Glutamatergic neuron (in vitro differentiated cells): ENCODE results near the gene ANO2. TPM values are rescaled to one million over a fixed set of nuclear protein-coding genes. Genes with fewer than 3 reads are reported as not detected.

Experiments used
- DNase-seq: peaks from one replicate; pipeline ENCODE4 v3.0.0; 2022
- H3K27ac Mint-ChIP-seq: one replicate; pipeline ENCODE4 v1.8.0; 2020; ENCODE audit warnings: mild to moderate bottlenecking, mixed read lengths, inconsistent platforms; ENCODE audit not compliant: unreplicated experiment
- H3K27me3 Mint-ChIP-seq: one replicate; pipeline ENCODE4 v1.8.0; 2020; ENCODE audit warnings: mild to moderate bottlenecking, moderate library complexity, mixed read lengths, inconsistent platforms; ENCODE audit not compliant: unreplicated experiment
- H3K36me3 Mint-ChIP-seq: one replicate; pipeline ENCODE4 v1.8.0; 2020; ENCODE audit warnings: mild to moderate bottlenecking, mixed read lengths, inconsistent platforms; ENCODE audit not compliant: unreplicated experiment
- H3K4me1 Mint-ChIP-seq: one replicate; pipeline ENCODE4 v1.8.0; 2020; ENCODE audit warnings: mild to moderate bottlenecking, low read depth, mixed read lengths, inconsistent platforms; ENCODE audit not compliant: unreplicated experiment
- H3K4me3 Mint-ChIP-seq: one replicate; pipeline ENCODE4 v1.8.0; 2020; ENCODE audit warnings: mild to moderate bottlenecking, mixed read lengths, inconsistent platforms; ENCODE audit not compliant: unreplicated experiment
- H3K9me3 Mint-ChIP-seq: one replicate; pipeline ENCODE4 v1.8.0; 2020; ENCODE audit warnings: mild to moderate bottlenecking, moderate library complexity, mixed read lengths, inconsistent platforms; ENCODE audit not compliant: unreplicated experiment
- total RNA-seq: library from RNA; stranded (reverse); fragmentation: NEBNext Ultra II Directional; extraction: Animal tissue kit (Norgen Biotek cat#: 25700); gene quantifications from one replicate; pipeline ENCODE4 v1.2.1, GENCODE V29; 2021; ENCODE audit not compliant: unreplicated experiment
- TF ChIP-seq, protein P1 (sequence below): fragments of 200-600 bp; sonication (generic); IDR thresholded peaks from one replicate; pipeline ENCODE4 v1.5.0; 2021; ENCODE audit not compliant: partially characterized antibody, unreplicated experiment

ANO2 gene
- total RNA-seq, 1 donor from 2014 or later: not detected

DNA sequence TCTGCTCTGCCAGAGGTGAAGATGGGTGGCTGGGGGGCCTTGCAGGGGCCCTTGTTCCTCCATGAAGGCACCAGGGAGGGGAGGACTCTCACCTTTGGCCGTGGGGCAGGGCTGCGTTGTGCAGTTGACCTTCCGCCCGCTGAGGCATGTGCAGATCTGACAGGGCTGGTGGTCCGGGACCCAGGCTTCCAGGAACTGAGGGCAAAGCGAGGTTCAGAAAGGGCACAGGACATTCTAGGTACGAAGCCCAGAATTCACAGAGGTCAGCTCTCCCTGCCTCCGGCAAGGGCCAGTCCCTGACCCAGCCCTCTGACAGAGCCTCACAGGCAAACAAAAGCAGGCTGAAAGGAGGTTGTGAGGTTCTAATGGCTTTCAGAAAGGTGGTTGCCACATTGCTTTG, 40.4 kb upstream of the ANO2 start:
- DNase-seq: no peak

DNA sequence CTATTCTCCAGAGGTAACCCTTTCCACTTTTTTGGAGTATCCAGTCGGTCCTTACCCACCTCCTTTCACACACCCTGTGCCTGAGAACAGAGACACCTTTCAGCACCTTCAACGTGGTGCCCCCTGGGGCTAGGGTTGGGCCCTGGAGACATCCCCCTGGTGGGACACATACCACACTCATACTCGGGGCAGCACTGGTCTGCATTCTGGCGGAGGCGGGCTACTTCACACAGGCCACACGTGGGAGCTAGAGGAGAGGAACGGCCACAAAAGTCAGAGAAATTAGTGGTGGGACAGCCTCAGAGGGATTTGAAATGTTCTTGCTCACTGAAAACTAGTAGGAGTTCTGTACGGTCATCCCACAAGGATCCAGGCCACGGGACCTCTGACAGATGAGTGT, 39.8 kb upstream of the ANO2 start:
- Mint-ChIP-seq H3K27ac (no peak overlapping the region), H3K36me3 (no peaks in the 10 kb centered on the region), H3K4me3 (no peak overlapping the region), H3K27me3 (peaks cover 2% of the 10 kb centered on the region), H3K9me3 (peaks cover 3% of the 10 kb centered on the region), H3K4me1 (no peaks in the 10 kb centered on the region)
- TF ChIP-seq, protein P1, sequence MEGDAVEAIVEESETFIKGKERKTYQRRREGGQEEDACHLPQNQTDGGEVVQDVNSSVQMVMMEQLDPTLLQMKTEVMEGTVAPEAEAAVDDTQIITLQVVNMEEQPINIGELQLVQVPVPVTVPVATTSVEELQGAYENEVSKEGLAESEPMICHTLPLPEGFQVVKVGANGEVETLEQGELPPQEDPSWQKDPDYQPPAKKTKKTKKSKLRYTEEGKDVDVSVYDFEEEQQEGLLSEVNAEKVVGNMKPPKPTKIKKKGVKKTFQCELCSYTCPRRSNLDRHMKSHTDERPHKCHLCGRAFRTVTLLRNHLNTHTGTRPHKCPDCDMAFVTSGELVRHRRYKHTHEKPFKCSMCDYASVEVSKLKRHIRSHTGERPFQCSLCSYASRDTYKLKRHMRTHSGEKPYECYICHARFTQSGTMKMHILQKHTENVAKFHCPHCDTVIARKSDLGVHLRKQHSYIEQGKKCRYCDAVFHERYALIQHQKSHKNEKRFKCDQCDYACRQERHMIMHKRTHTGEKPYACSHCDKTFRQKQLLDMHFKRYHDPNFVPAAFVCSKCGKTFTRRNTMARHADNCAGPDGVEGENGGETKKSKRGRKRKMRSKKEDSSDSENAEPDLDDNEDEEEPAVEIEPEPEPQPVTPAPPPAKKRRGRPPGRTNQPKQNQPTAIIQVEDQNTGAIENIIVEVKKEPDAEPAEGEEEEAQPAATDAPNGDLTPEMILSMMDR: no peak
- no peak for DNase-seq

More for the DNA sequence above, 40.4 kb upstream of the ANO2 start:
- H3K9me3 Mint-ChIP-seq: peaks cover under 1% of the 10 kb centered on the region
- no peaks in the 10 kb centered on the region for H3K36me3 Mint-ChIP-seq
- H3K4me3 Mint-ChIP-seq: no peak overlapping the region
- no peaks in the 10 kb centered on the region for H3K4me1 Mint-ChIP-seq
- TF ChIP-seq, protein P1: no peak
- H3K27ac Mint-ChIP-seq: no peak overlapping the region
- peaks cover 2% of the 10 kb centered on the region for H3K27me3 Mint-ChIP-seq

DNA sequence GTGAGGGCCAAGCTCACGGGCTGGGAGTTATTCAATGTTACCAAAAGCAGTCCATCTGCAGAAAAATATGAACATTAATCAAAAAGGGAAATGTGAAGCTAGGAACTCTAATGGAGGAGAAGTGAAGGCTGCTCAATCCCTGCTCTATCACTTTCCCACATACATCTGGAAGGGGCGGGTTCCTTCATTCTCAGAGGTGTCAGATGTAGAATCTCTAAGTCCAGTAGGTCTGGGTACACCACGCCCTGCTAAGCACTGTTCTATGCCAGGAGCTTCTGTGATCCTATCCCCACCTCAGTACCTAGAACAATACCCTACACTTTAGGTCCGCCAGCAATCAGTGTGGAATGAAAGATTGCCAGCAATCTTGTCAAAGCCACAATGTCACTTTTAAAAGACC, 37.0 kb upstream of the ANO2 start:
- TF ChIP-seq, protein P1: no peak
- H3K9me3 Mint-ChIP-seq: peaks cover 3% of the 10 kb centered on the region
- H3K36me3 Mint-ChIP-seq: no peaks in the 10 kb centered on the region
- no peak for DNase-seq
- no peaks in the 10 kb centered on the region for H3K4me1 Mint-ChIP-seq
- no peak overlapping the region for H3K4me3 Mint-ChIP-seq
- no peak overlapping the region for H3K27ac Mint-ChIP-seq
- H3K27me3 Mint-ChIP-seq: peaks cover 2% of the 10 kb centered on the region

GRCh38 chr12:5977556-5977955, 32.5 kb upstream of the ANO2 start:
- no peaks in the 10 kb centered on the region for H3K36me3 Mint-ChIP-seq
- H3K9me3 Mint-ChIP-seq: peaks cover 3% of the 10 kb centered on the region
- no peaks in the 10 kb centered on the region for H3K4me1 Mint-ChIP-seq
- H3K4me3 Mint-ChIP-seq: no peak overlapping the region
- no peak overlapping the region for H3K27ac Mint-ChIP-seq
- H3K27me3 Mint-ChIP-seq: peaks cover 5% of the 10 kb centered on the region
- no peak for DNase-seq
- TF ChIP-seq, protein P1: no peak

DNA sequence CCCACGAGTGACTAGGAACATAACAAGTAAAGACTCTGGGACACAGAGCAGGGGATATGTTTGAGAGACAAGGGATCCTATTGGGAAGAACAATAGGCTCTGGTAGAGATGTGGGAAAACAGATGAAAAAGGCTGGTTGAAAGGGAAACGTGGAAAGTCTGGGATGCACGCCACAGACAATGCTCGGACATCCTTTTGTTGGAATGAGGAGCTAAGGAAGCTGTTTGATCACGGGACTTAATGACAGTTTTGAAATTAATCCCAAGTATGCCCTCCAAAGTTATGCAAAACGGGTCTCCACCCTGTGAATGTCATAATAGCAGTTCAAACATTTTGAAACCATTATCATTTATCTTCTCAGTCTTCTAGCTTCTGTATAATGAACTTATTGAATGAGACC, 31.7 kb upstream of the ANO2 start:
- Mint-ChIP-seq H3K27ac (no peak overlapping the region), H3K27me3 (peaks cover 7% of the 10 kb centered on the region), H3K4me1 (peaks cover 2% of the 10 kb centered on the region), H3K4me3 (no peak overlapping the region), H3K9me3 (peaks cover 3% of the 10 kb centered on the region), H3K36me3 (no peaks in the 10 kb centered on the region)
- no peak for DNase-seq
- TF ChIP-seq, protein P1: no peak
